ENCODE measurements around the gene IL36G.

Gene IL36G

GRCh38 chr2:112967023-112967422, 10.8 kb upstream of the IL36G start:
- DNase-seq (ENCODE audit: low read depth) = no peak

GRCh38 chr2:112972423-112973086, 5.3 kb upstream of the IL36G start:
- TF ChIP-seq CTCF (IDR thresholded peaks at IDR 0.05; ENCODE audit: low read depth, low read length, missing control alignments) = no peak
- no peak for DNase-seq (ENCODE audit: low read depth)
- in situ Hi-C loops (cut with HindIII; ENCODE audit: low sequenced_read_pairs) = no loop called here
- no peak overlapping the region for H3K4me3 ChIP-seq (ENCODE audit: low read depth, low read length)

More at GRCh38 chr2:112967023-112967422, 10.8 kb upstream of the IL36G start:
- in situ Hi-C loops (cut with HindIII; ENCODE audit: low sequenced_read_pairs) = no loop called here
- TF ChIP-seq CTCF (IDR thresholded peaks at IDR 0.05; ENCODE audit: low read depth, low read length, missing control alignments) = no peak
- H3K4me3 ChIP-seq (ENCODE audit: low read depth, low read length) = no peak overlapping the region

- no peak for DNase-seq (ENCODE audit: low read depth)
- no peak for TF ChIP-seq CTCF (IDR thresholded peaks at IDR 0.05; ENCODE audit: low read depth, low read length, missing control alignments)
- no peak overlapping the region for H3K4me3 ChIP-seq (ENCODE audit: low read depth, low read length)
- in situ Hi-C loops (cut with HindIII; ENCODE audit: low sequenced_read_pairs) = no loop called here
Measured at GRCh38 chr2:112973156-112973555, 4.7 kb upstream of the IL36G start.

GRCh38 chr2:112979731-112980130, 1.9 kb downstream of the IL36G start:
- TF ChIP-seq CTCF (IDR thresholded peaks at IDR 0.05; ENCODE audit: low read depth, low read length, missing control alignments) = no peak
- no peak overlapping the region for H3K4me3 ChIP-seq (ENCODE audit: low read depth, low read length)
- no peak for DNase-seq (ENCODE audit: low read depth)
- in situ Hi-C loops (cut with HindIII; ENCODE audit: low sequenced_read_pairs) = no loop called here

- no peak overlapping the region for H3K4me3 ChIP-seq (ENCODE audit: low read depth, low read length)
- DNase-seq (ENCODE audit: low read depth) = no peak
- TF ChIP-seq CTCF (IDR thresholded peaks at IDR 0.05; ENCODE audit: low read depth, low read length, missing control alignments) = no peak
- in situ Hi-C loops (cut with HindIII; ENCODE audit: low sequenced_read_pairs) = no loop called here
Measured at GRCh38 chr2:112980537-112980936, 2.7 kb downstream of the IL36G start.

- TF ChIP-seq CTCF (IDR thresholded peaks at IDR 0.05; ENCODE audit: low read depth, low read length, missing control alignments) = no peak
- in situ Hi-C loops (cut with HindIII; ENCODE audit: low sequenced_read_pairs) = no loop called here
- no peak overlapping the region for H3K4me3 ChIP-seq (ENCODE audit: low read depth, low read length)
- DNase-seq (ENCODE audit: low read depth) = no peak
Measured at GRCh38 chr2:112985090-112985489, 7.3 kb downstream of the IL36G start.
